MM.1S (cell line): ENCODE results near the gene CYRIA.

Source experiments
- CTCF ChIP-seq: fragments of 300-600 bp; sonication (generic); IDR thresholded peaks from 2 replicates; pipeline ENCODE4 v1.5.1; 2016; ENCODE audit warnings: antibody characterized with exemption, low read length, mixed read lengths
- EZH2phosphoT487 ChIP-seq: fragments of 300-600 bp; sonication (generic); IDR thresholded peaks from 2 replicates; pipeline ENCODE4 v1.6.1; 2018; ENCODE audit warnings: antibody characterized with exemption, low read length

- TF ChIP-seq EZH2phosphoT487 (no peak), CTCF (no peak)
Observed at GRCh38 chr2:16624436-16624780, 41.2 kb downstream of the CYRIA start.
